Activated CD8-positive, alpha-beta memory T cell treated with anti-CD3 and anti-CD28 coated beads, Interleukin-2, amount 50 U/mL, for 24 hours (primary cell): ENCODE data around the gene FRK.
"Not testable (repeated sequence)": the region's sequence is repeated elsewhere in the genome, so short reads cannot be mapped to it uniquely, and the experiment has no call there.

Source experiments
- DNase-seq: peaks from one replicate; pipeline ENCODE4 v3.0.0-alpha.2; 2020; ENCODE audit errors: extremely low read depth

FRK gene

GRCh38 chr6:115945306-115945705 is 115.4 kb downstream of the FRK start:
- DNase-seq = no peak

DNA sequence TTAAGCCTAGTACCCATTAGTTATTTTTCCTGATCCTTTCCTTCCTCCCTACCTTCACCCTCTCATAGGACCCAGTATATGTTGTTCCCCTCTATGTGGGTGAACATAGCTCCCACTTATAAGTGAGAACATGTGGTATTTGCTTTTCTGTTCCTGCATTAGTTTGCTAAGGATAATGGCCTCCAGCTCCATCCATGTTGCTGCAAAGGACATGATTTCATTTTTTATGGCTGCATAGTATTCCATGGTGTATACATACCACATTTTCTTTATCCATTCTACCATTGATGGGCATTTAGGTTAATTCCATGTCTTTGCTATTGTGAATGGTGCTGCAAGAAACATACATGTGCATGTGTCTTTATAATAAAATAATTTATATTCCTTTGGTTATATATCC is 115.9 kb downstream of the FRK start:
- not testable (repeated sequence) for DNase-seq

GRCh38 chr6:115937502-115937901 is 123.2 kb downstream of the FRK start:
- DNase-seq = not testable (repeated sequence)

- DNase-seq = no peak
These were observed 125.3 kb downstream of the FRK start for GRCh38 chr6:115935361-115935760.

DNA sequence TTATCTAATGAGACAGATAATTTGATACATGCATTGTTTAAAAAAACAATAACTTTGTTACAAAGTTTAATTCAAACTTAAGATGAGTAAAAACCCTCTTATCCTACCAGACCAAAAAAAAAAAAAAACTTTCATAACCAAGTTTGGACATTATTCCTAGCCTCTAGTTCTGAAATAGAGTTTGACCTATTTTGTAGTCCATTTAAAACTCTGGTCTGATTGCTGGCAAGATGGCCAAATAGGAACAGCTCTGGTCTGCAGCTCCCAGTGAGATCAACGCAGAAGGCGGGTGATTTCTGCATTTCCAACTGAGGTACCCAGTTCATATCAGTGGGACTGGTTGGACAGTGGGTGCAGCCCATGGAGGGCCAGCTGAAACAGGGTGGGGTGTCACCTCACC is 125.9 kb downstream of the FRK start:
- no peak for DNase-seq

- DNase-seq = no peak
These were observed 126.5 kb downstream of the FRK start for GRCh38 chr6:115934145-115934544.

- DNase-seq = no peak
These were observed 128.2 kb downstream of the FRK start for GRCh38 chr6:115932481-115932880.

- DNase-seq = not testable (repeated sequence)
These were observed 132.7 kb downstream of the FRK start for GRCh38 chr6:115928000-115928399.

- DNase-seq = no peak
These were observed 137.7 kb downstream of the FRK start for GRCh38 chr6:115922971-115923370.

GRCh38 chr6:115914098-115914497 is 146.6 kb downstream of the FRK start:
- no peak for DNase-seq

GRCh38 chr6:115909923-115910546 is 150.7 kb downstream of the FRK start:
- DNase-seq = no peak

GRCh38 chr6:115908906-115909559 is 151.7 kb downstream of the FRK start:
- no peak for DNase-seq

DNA sequence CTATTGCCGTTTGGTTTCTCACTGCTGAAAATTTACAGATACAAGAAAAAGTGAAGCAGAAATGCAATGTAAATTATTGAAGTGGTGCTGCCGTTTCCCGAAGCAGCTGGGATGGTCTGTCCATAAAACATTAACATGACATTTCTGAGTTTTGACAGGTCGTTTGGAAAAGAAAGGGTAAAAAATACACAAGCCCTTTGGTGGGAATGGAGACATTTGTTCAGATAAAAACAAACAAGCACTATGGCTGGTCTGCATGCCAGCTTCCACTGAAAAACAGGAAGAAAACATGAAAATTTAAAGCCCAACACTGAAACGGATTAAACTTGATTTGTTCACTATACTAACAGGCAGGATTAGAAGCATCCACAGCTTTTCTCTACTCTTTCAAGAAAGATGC is 155.2 kb downstream of the FRK start:
- DNase-seq = no peak

DNA sequence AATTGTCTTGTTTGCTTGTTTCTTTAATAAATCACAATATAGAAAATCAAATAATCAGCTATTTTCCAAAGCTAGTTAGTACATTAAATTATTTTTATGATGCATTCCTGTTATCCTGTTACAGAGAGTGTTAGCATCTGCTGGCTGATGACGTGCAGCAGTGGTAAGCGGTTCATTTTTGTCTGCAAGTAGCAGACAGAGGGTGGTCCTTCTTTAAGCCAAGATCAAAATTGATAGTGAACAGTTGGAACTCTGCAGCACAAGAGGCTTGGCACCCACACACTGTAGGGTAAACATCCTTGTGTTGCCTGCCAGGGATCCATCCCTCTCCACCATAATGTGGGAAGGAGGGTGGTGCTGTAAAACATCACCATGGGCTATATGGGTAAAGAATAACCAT is 158.3 kb downstream of the FRK start:
- no peak for DNase-seq

DNA sequence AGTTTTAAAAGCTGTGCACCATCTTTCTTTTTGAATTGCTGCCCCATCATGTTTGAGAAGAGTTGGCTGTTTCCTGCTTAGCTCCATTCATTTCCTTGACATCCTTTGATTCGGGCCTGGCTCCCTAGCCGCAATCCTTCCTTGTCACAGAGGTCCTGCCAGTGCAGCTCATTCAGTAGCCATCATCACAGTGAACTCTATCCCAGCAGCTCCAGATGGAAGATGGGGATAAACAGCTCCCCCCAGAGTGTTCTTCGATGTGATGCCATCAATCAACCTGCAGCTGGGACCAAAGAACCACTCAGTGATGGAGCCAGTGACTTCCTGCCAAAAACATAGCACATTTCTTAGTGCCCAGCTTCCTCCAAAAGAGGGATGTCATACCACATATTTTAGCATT is 158.8 kb downstream of the FRK start:
- DNase-seq = no peak

DNA sequence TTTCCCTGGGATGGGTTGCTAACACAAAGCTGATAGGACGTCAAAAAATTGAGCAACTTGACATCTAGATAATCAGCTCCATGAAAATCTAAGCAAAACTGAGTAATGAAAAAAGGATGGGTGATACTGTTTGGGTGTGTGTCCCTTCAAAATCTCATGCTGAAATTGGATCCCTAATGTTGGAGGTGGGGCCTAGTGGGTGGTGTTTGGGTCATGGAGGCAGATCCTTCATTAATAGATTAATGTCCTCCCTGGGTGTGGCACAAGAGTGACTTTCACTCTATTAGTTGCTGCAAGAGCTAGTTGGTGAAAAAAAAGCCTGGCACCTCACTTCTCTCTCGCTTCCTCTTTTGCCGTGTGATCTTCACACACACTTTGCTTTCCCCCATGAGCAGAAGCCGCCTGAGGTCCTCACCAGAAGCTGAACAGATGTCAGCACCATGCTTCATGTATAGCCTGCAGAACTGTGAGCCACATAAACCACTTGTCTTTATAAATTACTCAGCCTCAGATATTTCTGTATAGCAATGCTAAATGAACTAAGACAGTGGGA is 160.9 kb downstream of the FRK start:
- DNase-seq = no peak

- DNase-seq = no peak
These were observed 162.4 kb downstream of the FRK start for GRCh38 chr6:115898246-115898645.

DNA sequence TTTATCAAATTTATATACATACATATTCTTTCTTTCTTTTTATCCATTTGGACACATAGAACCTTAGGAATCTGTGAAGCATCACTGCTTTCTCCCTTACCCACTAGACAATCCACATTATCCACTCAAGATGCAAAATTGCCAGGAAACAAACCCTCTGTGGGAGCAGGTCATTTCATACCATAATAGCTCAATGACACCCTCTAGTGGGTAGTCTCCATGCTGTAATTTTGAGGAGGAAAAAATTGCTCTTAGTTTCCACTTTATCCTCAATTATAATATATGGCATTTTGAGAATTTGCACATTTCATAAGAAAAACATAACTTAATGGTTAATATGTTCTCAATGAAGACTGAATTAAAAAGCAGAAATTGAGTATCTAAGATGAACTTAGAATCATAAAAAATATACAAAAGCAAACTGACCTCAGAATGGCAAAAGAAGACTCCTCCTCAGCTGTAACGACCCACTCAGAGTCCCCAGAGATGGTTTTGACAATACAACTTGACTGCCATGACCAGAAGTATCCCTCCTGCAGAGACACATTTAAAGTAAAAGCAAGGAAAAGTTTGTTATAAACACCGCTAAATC is 164.1 kb downstream of the FRK start:
- no peak for DNase-seq

GRCh38 chr6:115894426-115894992 is 166.2 kb downstream of the FRK start:
- no peak for DNase-seq

GRCh38 chr6:115891750-115892149 is 168.9 kb downstream of the FRK start:
- DNase-seq = no peak

- DNase-seq = no peak
These were observed 169.5 kb downstream of the FRK start for GRCh38 chr6:115891111-115891669.

- DNase-seq = no peak
These were observed 170.5 kb downstream of the FRK start for GRCh38 chr6:115890238-115890637.
